ENCODE results near the gene PRSS38. TPM values are rescaled to one million over a fixed set of nuclear protein-coding genes. Genes with fewer than 3 reads are reported as not detected.

PRSS38 gene
- total and polyA plus RNA-seq, 2 experiments from 2014 or later, result not detected

DNA sequence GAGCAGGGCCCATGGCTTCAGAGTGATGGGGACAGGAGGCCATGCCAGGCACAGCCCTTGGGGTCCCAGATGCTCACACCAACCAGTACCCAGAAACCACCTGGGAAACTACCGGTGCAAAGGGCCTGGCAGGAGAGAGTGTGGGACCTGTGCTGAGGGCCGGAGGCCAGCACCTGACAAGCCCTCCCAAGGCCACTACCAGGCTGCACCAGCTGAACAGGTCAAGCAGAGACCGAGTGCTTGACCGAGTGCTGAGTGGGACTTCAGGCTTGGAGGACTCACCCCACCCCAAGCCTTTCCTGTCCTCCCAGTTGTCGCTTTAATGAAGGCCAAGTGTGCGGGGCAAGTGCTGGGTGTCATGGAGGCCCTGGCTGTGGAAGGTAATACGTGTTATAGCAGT is 43.7 kb upstream of the PRSS38 start:
- H3K79me2 ChIP-seq (replicated peaks; ENCODE audit: insufficient read depth), result no peaks in the 10 kb centered on the region
- Mint-ChIP-seq H3K4me3 (no peak overlapping the region), H3K4me1 (no peaks in the 10 kb centered on the region), H3K9me3 (no peaks in the 10 kb centered on the region), H3K36me3 (ENCODE audit: low read depth) (peaks cover 21% of the 10 kb centered on the region), H3K27me3 (ENCODE audit: insufficient read depth, low read depth, poor library complexity) (peaks cover 6% of the 10 kb centered on the region), H3K27ac (no peak overlapping the region)
- no peak overlapping the region for H3K27ac ChIP-seq (ENCODE audit: low read depth)
- H3K36me3 ChIP-seq (ENCODE audit: insufficient read depth), result no peaks in the 10 kb centered on the region
- H3K4me2 ChIP-seq, result no peak overlapping the region
- H3K27me3 ChIP-seq (ENCODE audit: insufficient read depth), result no peaks in the 10 kb centered on the region
- H3F3A ChIP-seq (replicated peaks; ENCODE audit: low read depth), result no peaks in the 10 kb centered on the region
- H2AFZ ChIP-seq, result no peak overlapping the region
- peaks cover 6% of the 10 kb centered on the region; the same call in 1 of the 2 replicates for H4K20me1 ChIP-seq (replicated peaks; ENCODE audit: insufficient read depth)
- H3K9me2 ChIP-seq (ENCODE audit: insufficient read depth), result no peaks in the 10 kb centered on the region
- DNase-seq (ENCODE audit: low spot score), result no peak
- no peaks in the 10 kb centered on the region for H3K4me1 ChIP-seq (ENCODE audit: insufficient read depth)
- no peak for ATAC-seq
- TF ChIP-seq ZNF331 (CRISPR knock-in tag; IDR thresholded peaks at IDR 0.05; ENCODE audit: low read depth) (no peak), EZH2phosphoT487 (IDR thresholded peaks at IDR 0.05; ENCODE audit: unreplicated experiment) (no peak), STAT1 (IDR thresholded peaks at IDR 0.05; ENCODE audit: unreplicated experiment) (no peak), JUNB (IDR thresholded peaks at IDR 0.05; ENCODE audit: unreplicated experiment) (no peak), NANOG (IDR thresholded peaks at IDR 0.05; ENCODE audit: borderline replicate concordance) (no peak), POLR2AphosphoS5 (IDR thresholded peaks at IDR 0.05; ENCODE audit: low read depth) (no peak), CREB1 (CRISPR knock-in tag; IDR thresholded peaks at IDR 0.05; ENCODE audit: low read depth) (no peak), ZNF114 (CRISPR knock-in tag; IDR thresholded peaks at IDR 0.05) (no peak), EZH2 (IDR thresholded peaks at IDR 0.05; ENCODE audit: low read depth, unreplicated experiment) (no peak)
- TF ChIP-seq, protein P1, sequence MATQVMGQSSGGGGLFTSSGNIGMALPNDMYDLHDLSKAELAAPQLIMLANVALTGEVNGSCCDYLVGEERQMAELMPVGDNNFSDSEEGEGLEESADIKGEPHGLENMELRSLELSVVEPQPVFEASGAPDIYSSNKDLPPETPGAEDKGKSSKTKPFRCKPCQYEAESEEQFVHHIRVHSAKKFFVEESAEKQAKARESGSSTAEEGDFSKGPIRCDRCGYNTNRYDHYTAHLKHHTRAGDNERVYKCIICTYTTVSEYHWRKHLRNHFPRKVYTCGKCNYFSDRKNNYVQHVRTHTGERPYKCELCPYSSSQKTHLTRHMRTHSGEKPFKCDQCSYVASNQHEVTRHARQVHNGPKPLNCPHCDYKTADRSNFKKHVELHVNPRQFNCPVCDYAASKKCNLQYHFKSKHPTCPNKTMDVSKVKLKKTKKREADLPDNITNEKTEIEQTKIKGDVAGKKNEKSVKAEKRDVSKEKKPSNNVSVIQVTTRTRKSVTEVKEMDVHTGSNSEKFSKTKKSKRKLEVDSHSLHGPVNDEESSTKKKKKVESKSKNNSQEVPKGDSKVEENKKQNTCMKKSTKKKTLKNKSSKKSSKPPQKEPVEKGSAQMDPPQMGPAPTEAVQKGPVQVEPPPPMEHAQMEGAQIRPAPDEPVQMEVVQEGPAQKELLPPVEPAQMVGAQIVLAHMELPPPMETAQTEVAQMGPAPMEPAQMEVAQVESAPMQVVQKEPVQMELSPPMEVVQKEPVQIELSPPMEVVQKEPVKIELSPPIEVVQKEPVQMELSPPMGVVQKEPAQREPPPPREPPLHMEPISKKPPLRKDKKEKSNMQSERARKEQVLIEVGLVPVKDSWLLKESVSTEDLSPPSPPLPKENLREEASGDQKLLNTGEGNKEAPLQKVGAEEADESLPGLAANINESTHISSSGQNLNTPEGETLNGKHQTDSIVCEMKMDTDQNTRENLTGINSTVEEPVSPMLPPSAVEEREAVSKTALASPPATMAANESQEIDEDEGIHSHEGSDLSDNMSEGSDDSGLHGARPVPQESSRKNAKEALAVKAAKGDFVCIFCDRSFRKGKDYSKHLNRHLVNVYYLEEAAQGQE (IDR thresholded peaks at IDR 0.05; ENCODE audit: unreplicated experiment), result no peak
- TF ChIP-seq, protein P2, sequence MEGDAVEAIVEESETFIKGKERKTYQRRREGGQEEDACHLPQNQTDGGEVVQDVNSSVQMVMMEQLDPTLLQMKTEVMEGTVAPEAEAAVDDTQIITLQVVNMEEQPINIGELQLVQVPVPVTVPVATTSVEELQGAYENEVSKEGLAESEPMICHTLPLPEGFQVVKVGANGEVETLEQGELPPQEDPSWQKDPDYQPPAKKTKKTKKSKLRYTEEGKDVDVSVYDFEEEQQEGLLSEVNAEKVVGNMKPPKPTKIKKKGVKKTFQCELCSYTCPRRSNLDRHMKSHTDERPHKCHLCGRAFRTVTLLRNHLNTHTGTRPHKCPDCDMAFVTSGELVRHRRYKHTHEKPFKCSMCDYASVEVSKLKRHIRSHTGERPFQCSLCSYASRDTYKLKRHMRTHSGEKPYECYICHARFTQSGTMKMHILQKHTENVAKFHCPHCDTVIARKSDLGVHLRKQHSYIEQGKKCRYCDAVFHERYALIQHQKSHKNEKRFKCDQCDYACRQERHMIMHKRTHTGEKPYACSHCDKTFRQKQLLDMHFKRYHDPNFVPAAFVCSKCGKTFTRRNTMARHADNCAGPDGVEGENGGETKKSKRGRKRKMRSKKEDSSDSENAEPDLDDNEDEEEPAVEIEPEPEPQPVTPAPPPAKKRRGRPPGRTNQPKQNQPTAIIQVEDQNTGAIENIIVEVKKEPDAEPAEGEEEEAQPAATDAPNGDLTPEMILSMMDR (conservative IDR thresholded peaks at IDR 0.05; ENCODE audit: low read depth in 2 of 2), result no peak
- TF ChIP-seq, protein P3, sequence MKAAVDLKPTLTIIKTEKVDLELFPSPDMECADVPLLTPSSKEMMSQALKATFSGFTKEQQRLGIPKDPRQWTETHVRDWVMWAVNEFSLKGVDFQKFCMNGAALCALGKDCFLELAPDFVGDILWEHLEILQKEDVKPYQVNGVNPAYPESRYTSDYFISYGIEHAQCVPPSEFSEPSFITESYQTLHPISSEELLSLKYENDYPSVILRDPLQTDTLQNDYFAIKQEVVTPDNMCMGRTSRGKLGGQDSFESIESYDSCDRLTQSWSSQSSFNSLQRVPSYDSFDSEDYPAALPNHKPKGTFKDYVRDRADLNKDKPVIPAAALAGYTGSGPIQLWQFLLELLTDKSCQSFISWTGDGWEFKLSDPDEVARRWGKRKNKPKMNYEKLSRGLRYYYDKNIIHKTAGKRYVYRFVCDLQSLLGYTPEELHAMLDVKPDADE (IDR thresholded peaks at IDR 0.05), result no peak
- TF ChIP-seq, protein P4, sequence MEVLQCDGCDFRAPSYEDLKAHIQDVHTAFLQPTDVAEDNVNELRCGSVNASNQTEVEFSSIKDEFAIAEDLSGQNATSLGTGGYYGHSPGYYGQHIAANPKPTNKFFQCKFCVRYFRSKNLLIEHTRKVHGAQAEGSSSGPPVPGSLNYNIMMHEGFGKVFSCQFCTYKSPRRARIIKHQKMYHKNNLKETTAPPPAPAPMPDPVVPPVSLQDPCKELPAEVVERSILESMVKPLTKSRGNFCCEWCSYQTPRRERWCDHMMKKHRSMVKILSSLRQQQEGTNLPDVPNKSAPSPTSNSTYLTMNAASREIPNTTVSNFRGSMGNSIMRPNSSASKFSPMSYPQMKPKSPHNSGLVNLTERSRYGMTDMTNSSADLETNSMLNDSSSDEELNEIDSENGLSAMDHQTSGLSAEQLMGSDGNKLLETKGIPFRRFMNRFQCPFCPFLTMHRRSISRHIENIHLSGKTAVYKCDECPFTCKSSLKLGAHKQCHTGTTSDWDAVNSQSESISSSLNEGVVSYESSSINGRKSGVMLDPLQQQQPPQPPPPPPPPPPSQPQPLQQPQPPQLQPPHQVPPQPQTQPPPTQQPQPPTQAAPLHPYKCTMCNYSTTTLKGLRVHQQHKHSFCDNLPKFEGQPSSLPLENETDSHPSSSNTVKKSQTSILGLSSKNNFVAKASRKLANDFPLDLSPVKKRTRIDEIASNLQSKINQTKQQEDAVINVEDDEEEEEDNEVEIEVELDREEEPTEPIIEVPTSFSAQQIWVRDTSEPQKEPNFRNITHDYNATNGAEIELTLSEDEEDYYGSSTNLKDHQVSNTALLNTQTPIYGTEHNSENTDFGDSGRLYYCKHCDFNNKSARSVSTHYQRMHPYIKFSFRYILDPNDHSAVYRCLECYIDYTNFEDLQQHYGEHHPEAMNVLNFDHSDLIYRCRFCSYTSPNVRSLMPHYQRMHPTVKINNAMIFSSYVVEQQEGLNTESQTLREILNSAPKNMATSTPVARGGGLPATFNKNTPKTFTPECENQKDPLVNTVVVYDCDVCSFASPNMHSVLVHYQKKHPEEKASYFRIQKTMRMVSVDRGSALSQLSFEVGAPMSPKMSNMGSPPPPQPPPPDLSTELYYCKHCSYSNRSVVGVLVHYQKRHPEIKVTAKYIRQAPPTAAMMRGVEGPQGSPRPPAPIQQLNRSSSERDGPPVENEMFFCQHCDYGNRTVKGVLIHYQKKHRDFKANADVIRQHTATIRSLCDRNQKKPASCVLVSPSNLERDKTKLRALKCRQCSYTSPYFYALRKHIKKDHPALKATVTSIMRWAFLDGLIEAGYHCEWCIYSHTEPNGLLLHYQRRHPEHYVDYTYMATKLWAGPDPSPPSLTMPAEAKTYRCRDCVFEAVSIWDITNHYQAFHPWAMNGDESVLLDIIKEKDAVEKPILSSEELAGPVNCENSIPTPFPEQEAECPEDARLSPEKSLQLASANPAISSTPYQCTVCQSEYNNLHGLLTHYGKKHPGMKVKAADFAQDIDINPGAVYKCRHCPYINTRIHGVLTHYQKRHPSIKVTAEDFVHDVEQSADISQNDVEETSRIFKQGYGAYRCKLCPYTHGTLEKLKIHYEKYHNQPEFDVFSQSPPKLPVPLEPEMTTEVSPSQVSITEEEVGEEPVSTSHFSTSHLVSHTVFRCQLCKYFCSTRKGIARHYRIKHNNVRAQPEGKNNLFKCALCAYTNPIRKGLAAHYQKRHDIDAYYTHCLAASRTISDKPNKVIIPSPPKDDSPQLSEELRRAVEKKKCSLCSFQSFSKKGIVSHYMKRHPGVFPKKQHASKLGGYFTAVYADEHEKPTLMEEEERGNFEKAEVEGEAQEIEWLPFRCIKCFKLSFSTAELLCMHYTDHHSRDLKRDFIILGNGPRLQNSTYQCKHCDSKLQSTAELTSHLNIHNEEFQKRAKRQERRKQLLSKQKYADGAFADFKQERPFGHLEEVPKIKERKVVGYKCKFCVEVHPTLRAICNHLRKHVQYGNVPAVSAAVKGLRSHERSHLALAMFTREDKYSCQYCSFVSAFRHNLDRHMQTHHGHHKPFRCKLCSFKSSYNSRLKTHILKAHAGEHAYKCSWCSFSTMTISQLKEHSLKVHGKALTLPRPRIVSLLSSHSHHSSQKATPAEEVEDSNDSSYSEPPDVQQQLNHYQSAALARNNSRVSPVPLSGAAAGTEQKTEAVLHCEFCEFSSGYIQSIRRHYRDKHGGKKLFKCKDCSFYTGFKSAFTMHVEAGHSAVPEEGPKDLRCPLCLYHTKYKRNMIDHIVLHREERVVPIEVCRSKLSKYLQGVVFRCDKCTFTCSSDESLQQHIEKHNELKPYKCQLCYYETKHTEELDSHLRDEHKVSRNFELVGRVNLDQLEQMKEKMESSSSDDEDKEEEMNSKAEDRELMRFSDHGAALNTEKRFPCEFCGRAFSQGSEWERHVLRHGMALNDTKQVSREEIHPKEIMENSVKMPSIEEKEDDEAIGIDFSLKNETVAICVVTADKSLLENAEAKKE (CRISPR knock-in tag; IDR thresholded peaks at IDR 0.05), result no peak
- no peak overlapping the region for H3K4me3 ChIP-seq
